HG03039 (cell line): ENCODE results near the gene PPFIA1.
"Not testable (repeated sequence)": the region's sequence is repeated elsewhere in the genome, so short reads cannot be mapped to it uniquely, and the experiment has no call there.

Source experiments
- ATAC-seq: cut with Tn5 transposase; IDR thresholded peaks from one replicate; pipeline ENCODE4 v1.9.1; 2021; ENCODE audit warnings: mild to moderate bottlenecking, moderate library complexity; ENCODE audit not compliant: unreplicated experiment

The PPFIA1 gene

GRCh38 chr11:70250876-70251658, 19.4 kb upstream of the PPFIA1 start:
- ATAC-seq = no peak

- ATAC-seq = no peak
These were observed 18.7 kb upstream of the PPFIA1 start for GRCh38 chr11:70251659-70252321.

- no peak for ATAC-seq
These were observed 17.6 kb upstream of the PPFIA1 start for GRCh38 chr11:70252844-70253243.

- no peak for ATAC-seq
These were observed 14.9 kb upstream of the PPFIA1 start for GRCh38 chr11:70255477-70256116.

- ATAC-seq = not testable (repeated sequence)
These were observed 11.4 kb upstream of the PPFIA1 start for GRCh38 chr11:70259077-70259476.

- no peak for ATAC-seq
These were observed 7.5 kb upstream of the PPFIA1 start for GRCh38 chr11:70262951-70263350.

GRCh38 chr11:70263363-70263762, 7.1 kb upstream of the PPFIA1 start:
- ATAC-seq = no peak

- no peak for ATAC-seq
These were observed 5.1 kb upstream of the PPFIA1 start for GRCh38 chr11:70265341-70265740.

- ATAC-seq = no peak
These were observed 3.0 kb upstream of the PPFIA1 start for GRCh38 chr11:70267405-70267950.

- ATAC-seq = no peak
These were observed 2.0 kb upstream of the PPFIA1 start for GRCh38 chr11:70268526-70268925.

GRCh38 chr11:70270877-70271648, 573 bp downstream of the PPFIA1 start:
- peak; percentile 31 for ATAC-seq

GRCh38 chr11:70271649-70271953, 1.1 kb downstream of the PPFIA1 start:
- no peak for ATAC-seq

GRCh38 chr11:70272009-70272408, 1.5 kb downstream of the PPFIA1 start:
- ATAC-seq = no peak

- no peak for ATAC-seq
These were observed 8.5 kb downstream of the PPFIA1 start for GRCh38 chr11:70278994-70279393.

GRCh38 chr11:70281156-70281609, 10.7 kb downstream of the PPFIA1 start:
- no peak for ATAC-seq

GRCh38 chr11:70282012-70282411, 11.5 kb downstream of the PPFIA1 start:
- ATAC-seq = no peak

GRCh38 chr11:70288721-70289120, 18.2 kb downstream of the PPFIA1 start:
- ATAC-seq = no peak

GRCh38 chr11:70289582-70289981, 19.1 kb downstream of the PPFIA1 start:
- ATAC-seq = no peak

- ATAC-seq = no peak
These were observed 20.0 kb downstream of the PPFIA1 start for GRCh38 chr11:70290361-70291065.

- ATAC-seq = no peak
These were observed 21.7 kb downstream of the PPFIA1 start for GRCh38 chr11:70292166-70292565.
